Mesenchymal stem cell (in vitro differentiated cells and primary cell): ENCODE measurements around the gene HOXC9.

ENCODE experiments used
- DNase-seq: peaks from one replicate; pipeline ENCODE4 v3.0.0-alpha.2; 2013
- H2AFZ ChIP-seq: one replicate; pipeline ENCODE4 v1.6.1; 2013; ENCODE audit warnings: low read depth, mild to moderate bottlenecking, control low read depth, inconsistent platforms, low read length, moderate library complexity
- H2AK5ac ChIP-seq: 2 replicates; pipeline ENCODE4 v1.6.1; 2013; ENCODE audit warnings: low read length, moderate library complexity, mild to moderate bottlenecking, inconsistent platforms; ENCODE audit not compliant: severe bottlenecking
- H2BK120ac ChIP-seq: one replicate; pipeline ENCODE4 v1.6.1; 2013; ENCODE audit warnings: low read depth, mild to moderate bottlenecking, inconsistent platforms, low read length, moderate library complexity
- H2BK12ac ChIP-seq, 2 experiments: one replicate each; pipeline ENCODE4 v1.6.1; 2013; ENCODE audit warnings: inconsistent platforms in 2 of 2, low read length in 2 of 2, mild to moderate bottlenecking in 2 of 2, moderate library complexity in 2 of 2, control low read depth in 1 of 2
- H2BK15ac ChIP-seq: one replicate; pipeline ENCODE4 v1.6.1; 2013; ENCODE audit warnings: mild to moderate bottlenecking, low read depth, inconsistent platforms; ENCODE audit not compliant: poor library complexity, severe bottlenecking
- H2BK5ac ChIP-seq: 2 replicates; pipeline ENCODE4 v1.6.1; 2013; ENCODE audit warnings: low read depth, mild to moderate bottlenecking, low read length, control low read depth, inconsistent platforms; ENCODE audit not compliant: poor library complexity, severe bottlenecking
- H3K14ac ChIP-seq, 2 experiments: one replicate each; pipeline ENCODE4 v1.6.1; 2013; ENCODE audit warnings: inconsistent platforms in 2 of 2, low read length in 2 of 2, control low read depth in 1 of 2, mild to moderate bottlenecking in 1 of 2, moderate library complexity in 1 of 2
- H3K18ac ChIP-seq, 2 experiments: one replicate each; pipeline ENCODE4 v1.6.1; 2013; ENCODE audit warnings: inconsistent platforms in 2 of 2, low read length in 2 of 2, control low read depth in 1 of 2, low read depth in 1 of 2, mild to moderate bottlenecking in 1 of 2
- H3K23ac ChIP-seq, 2 experiments: one replicate each; pipeline ENCODE4 v1.6.1; 2013; ENCODE audit warnings: inconsistent platforms in 2 of 2, low read length in 2 of 2, mild to moderate bottlenecking in 2 of 2, moderate library complexity in 2 of 2, control low read depth in 1 of 2
- H3K27ac ChIP-seq: 2 replicates; pipeline ENCODE4 v1.5.1; 2013; ENCODE audit warnings: mild to moderate bottlenecking, moderate library complexity, low read length, control low read depth, inconsistent platforms; ENCODE audit not compliant: poor library complexity, severe bottlenecking
- H3K27me3 ChIP-seq, 2 experiments: 2 replicates each; pipeline versions ENCODE4 v1.6.1 to v1.7.0; 2013; ENCODE audit warnings: low read length in 2 of 2, mild to moderate bottlenecking in 2 of 2, moderate library complexity in 2 of 2, control low read depth in 1 of 2, inconsistent platforms in 1 of 2; ENCODE audit not compliant: control insufficient read depth in 1 of 2, insufficient read depth in 1 of 2
- H3K36me3 ChIP-seq, 2 experiments: 2 replicates each; pipeline versions ENCODE4 v1.6.1 to v1.7.0; 2013; ENCODE audit warnings: low read length in 2 of 2, control low read depth in 1 of 2, inconsistent platforms in 1 of 2, low read depth in 1 of 2, mild to moderate bottlenecking in 1 of 2; ENCODE audit not compliant: insufficient read depth in 2 of 2, control insufficient read depth in 1 of 2
- H3K4ac ChIP-seq, 2 experiments: one replicate each; pipeline ENCODE4 v1.6.1; 2013; ENCODE audit warnings: inconsistent platforms in 2 of 2, low read length in 2 of 2, mild to moderate bottlenecking in 2 of 2, moderate library complexity in 2 of 2, control low read depth in 1 of 2, low read depth in 1 of 2
- H3K4me1 ChIP-seq: 2 replicates; pipeline ENCODE4 v1.6.1; 2013; ENCODE audit warnings: low read depth, low read length, control low read depth; ENCODE audit not compliant: control insufficient read depth, insufficient read depth
- H3K4me2 ChIP-seq: 2 replicates; pipeline ENCODE4 v1.6.1; 2013; ENCODE audit warnings: low read length, mild to moderate bottlenecking, inconsistent platforms; ENCODE audit not compliant: poor library complexity, severe bottlenecking
- H3K4me3 ChIP-seq, 2 experiments: 2 replicates each; pipeline versions ENCODE4 v1.5.1 to v1.7.0; 2013; ENCODE audit warnings: low read length in 2 of 2, mild to moderate bottlenecking in 2 of 2, control low read depth in 1 of 2, low read depth in 1 of 2; ENCODE audit not compliant: insufficient read depth in 1 of 2
- H3K79me1 ChIP-seq: replicated peaks from 2 replicates; pipeline ENCODE4 v1.6.1; 2013; ENCODE audit warnings: mild to moderate bottlenecking, control low read depth, low read length, inconsistent platforms; ENCODE audit not compliant: poor library complexity, severe bottlenecking
- H3K9ac ChIP-seq: 2 replicates; pipeline ENCODE4 v1.7.0; 2013; ENCODE audit warnings: mild to moderate bottlenecking, low read length, moderate library complexity
- H3K9me3 ChIP-seq: 2 replicates; pipeline ENCODE4 v1.7.0; 2013; ENCODE audit warnings: mild to moderate bottlenecking, low read length; ENCODE audit not compliant: control insufficient read depth
- H4K8ac ChIP-seq: one replicate; pipeline ENCODE4 v1.6.1; 2013; ENCODE audit warnings: inconsistent platforms, mild to moderate bottlenecking, low read length, moderate library complexity
- H4K91ac ChIP-seq: one replicate; pipeline ENCODE4 v1.6.1; 2013; ENCODE audit warnings: mild to moderate bottlenecking, low read length, inconsistent platforms
- WGBS: methylation state at CpG from one replicate; pipeline ENCODE4 v1.1.7; 2013; ENCODE audit warnings: mixed read lengths; 5-methylcytosine and 5-hydroxymethylcytosine counted together

HOXC9 gene

DNA sequence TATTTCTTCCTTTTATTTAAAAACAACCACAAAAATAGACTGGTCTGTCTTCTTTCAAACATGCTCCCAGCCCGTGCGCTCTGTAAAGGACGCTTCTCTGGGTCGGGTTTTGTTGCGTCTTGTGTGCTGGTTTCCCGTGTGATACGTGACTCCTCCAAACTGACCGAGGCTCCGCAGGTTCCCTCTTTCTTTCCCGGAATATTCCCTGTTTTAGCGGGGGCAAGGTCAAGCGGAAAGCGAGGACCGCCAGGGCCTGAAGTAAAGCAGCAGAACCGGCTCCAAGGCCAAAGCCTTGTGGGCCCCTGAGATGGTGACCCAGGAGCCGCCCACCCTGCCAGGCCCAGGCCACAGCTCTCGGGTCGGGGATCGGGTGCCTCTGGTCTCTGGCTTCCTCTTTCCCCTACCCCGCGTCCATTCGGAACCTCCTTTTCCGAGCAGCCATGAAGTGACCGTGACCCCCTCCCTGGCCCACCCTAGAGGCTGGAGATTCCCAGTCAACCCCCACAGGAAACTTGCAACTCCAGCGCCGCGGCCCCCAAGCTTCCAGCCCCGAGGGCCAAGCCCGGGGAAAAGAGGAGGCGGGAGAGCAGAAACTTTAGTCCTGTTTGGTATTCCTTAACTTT is 15.9 kb upstream of the HOXC9 start:
- Histone ChIP-seq H2AK5ac (no peak overlapping the region), H3K4me1 (peaks cover 21% of the 10 kb centered on the region), H3K23ac (peak overlapping the region in 1 of 2 experiments; percentile 32), H3K9me3 (no peaks in the 10 kb centered on the region), H2BK12ac (no peak overlapping the region), H2BK15ac (no peak overlapping the region), H3K18ac (no peak overlapping the region), H3K27me3 (peaks cover 7 to 50% of the 10 kb centered on the region in 2 experiments), H4K91ac (no peak overlapping the region), H3K4me2 (peak overlapping the region; percentile 81), H2AFZ (no peak overlapping the region), H4K8ac (no peak overlapping the region), H3K27ac (no peak overlapping the region), H3K4ac (no peak overlapping the region), H2BK5ac (peak overlapping the region; percentile 58), H3K14ac (no peak overlapping the region), H3K9ac (peak overlapping the region; percentile 81), H3K79me1 (peaks cover 4% of the 10 kb centered on the region), H3K4me3 (peak overlapping the region in 1 of 2 experiments; percentile 36), H2BK120ac (no peak overlapping the region), H3K36me3 (no peaks in the 10 kb centered on the region)
- DNase-seq = no peak
- 16% methylated on average over 23 of the region's 30 CpGs for WGBS

DNA sequence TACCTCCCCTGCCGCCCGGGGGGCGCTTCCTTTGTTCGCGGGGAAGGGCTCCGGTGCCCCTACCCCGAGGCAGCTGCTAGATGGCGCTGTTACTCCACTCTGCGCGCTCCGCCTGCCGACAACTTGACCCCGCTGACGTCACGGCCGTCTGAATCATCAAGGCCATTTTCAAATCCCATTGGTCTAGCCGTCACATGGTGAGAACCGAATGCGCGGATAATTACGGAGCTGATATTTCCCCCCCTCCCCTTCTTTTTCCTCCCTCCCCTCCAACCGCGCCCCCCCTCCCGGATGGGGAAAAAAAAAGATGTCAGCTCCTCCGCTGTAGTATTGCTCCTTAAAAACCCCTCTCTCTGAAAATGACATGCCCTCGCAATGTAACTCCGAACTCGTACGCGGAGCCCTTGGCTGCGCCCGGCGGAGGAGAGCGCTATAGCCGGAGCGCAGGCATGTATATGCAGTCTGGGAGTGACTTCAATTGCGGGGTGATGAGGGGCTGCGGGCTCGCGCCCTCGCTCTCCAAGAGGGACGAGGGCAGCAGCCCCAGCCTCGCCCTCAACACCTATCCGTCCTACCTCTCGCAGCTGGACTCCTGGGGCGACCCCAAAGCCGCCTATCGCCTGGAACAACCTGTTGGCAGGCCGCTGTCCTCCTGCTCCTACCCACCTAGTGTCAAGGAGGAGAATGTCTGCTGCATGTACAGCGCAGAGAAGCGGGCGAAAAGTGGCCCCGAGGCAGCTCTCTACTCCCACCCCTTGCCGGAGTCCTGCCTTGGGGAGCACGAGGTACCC is 14.9 kb upstream of the HOXC9 start, which contains the start of gene HOXC10:
Gene HOXC10 (plus strand): TSS at position 246 of the 791 bp plus-strand sequence. CDS start 114 bp downstream, at position 360.
- Histone ChIP-seq H3K4ac (no peak within 1 kb of the TSS), H3K36me3 (no peaks in the 10 kb centered on the region), H2BK120ac (no peak within 1 kb of the TSS), H2BK12ac (no peak within 1 kb of the TSS), H2BK15ac (no peak within 1 kb of the TSS), H3K4me2 (peak within 1 kb of the TSS; percentile 81), H3K79me1 (peaks cover 4% of the 10 kb centered on the region), H2BK5ac (peak within 1 kb of the TSS; percentile 58), H3K9me3 (no peaks in the 10 kb centered on the region), H3K27ac (peak within 1 kb of the TSS; percentile 3), H3K23ac (peak within 1 kb of the TSS in 1 of 2 experiments; percentile 94), H2AFZ (no peak within 1 kb of the TSS), H4K91ac (no peak within 1 kb of the TSS), H3K4me1 (peaks cover 24% of the 10 kb centered on the region), H3K4me3 (peak within 1 kb of the TSS; percentile 73 to 92), H4K8ac (peak within 1 kb of the TSS; percentile 20), H3K18ac (peak within 1 kb of the TSS in 1 of 2 experiments; percentile 55), H3K9ac (peak within 1 kb of the TSS; percentile 98), H3K27me3 (peaks cover 7 to 39% of the 10 kb centered on the region in 2 experiments), H2AK5ac (no peak within 1 kb of the TSS), H3K14ac (no peak within 1 kb of the TSS)
- WGBS = 18% methylated on average over 53 of the region's 55 CpGs
- DNase-seq = peak; percentile 88

DNA sequence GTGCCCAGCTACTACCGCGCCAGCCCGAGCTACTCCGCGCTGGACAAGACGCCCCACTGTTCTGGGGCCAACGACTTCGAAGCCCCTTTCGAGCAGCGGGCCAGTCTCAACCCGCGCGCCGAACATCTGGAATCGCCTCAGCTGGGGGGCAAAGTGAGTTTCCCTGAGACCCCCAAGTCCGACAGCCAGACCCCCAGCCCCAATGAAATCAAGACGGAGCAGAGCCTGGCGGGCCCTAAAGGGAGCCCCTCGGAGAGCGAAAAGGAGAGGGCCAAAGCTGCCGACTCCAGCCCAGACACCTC is 14.3 kb upstream of the HOXC9 start:
- Histone ChIP-seq H4K8ac (peak overlapping the region; percentile 20), H2BK5ac (peak overlapping the region; percentile 49), H3K79me1 (peaks cover 4% of the 10 kb centered on the region), H3K36me3 (no peaks in the 10 kb centered on the region), H3K4me1 (peaks cover 26% of the 10 kb centered on the region), H3K23ac (peak overlapping the region in 1 of 2 experiments; percentile 94), H3K4me3 (peak overlapping the region; percentile 73 to 92), H3K9ac (peak overlapping the region; percentile 98), H4K91ac (no peak overlapping the region), H2AK5ac (no peak overlapping the region), H3K4ac (no peak overlapping the region), H2AFZ (no peak overlapping the region), H3K9me3 (no peaks in the 10 kb centered on the region), H2BK120ac (no peak overlapping the region), H3K14ac (no peak overlapping the region), H3K27me3 (peaks cover 7 to 37% of the 10 kb centered on the region in 2 experiments), H3K27ac (peak overlapping the region; percentile 3), H2BK12ac (no peak overlapping the region), H3K18ac (peak overlapping the region in 1 of 2 experiments; percentile 55), H2BK15ac (no peak overlapping the region), H3K4me2 (peak overlapping the region; percentile 81)
- no peak for DNase-seq
- 19% methylated on average over 21 of the region's 21 CpGs for WGBS
